Measurements from ENCODE around the gene SPTBN5.

Gene SPTBN5

DNA sequence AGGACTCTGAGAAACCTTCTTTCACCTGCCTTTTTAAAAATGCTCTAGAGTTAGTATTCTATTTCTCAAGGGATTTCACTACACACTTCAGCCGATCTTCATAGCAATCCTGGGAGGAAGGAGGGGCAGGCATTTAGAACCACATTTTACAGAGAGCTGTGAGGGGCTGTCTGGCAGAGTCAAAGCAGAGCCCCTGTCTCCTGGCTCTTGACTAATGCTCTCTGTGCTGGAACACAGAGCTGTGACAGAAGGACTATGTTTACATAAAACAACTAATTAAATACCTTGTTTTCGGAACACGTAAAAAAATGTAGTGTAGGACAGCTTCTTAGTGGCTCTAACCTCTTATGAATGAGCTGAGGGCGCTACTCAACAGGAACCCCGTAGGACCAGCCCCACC lies 7.6 kb upstream of the SPTBN5 start:
- no peak for DNase-seq
- Histone ChIP-seq H3K79me2 (ENCODE audit: low read length) (no peaks in the 10 kb centered on the region), H2AFZ (ENCODE audit: low read length) (no peak overlapping the region), H3K9ac (ENCODE audit: low read length) (no peak overlapping the region), H3K9me3 (replicated peaks; ENCODE audit: insufficient read depth, low read length) (no peaks in the 10 kb centered on the region), H3F3A (ENCODE audit: insufficient read depth, low read length) (no peaks in the 10 kb centered on the region), H3K27me3 (replicated peaks; ENCODE audit: insufficient read depth, low read length) (no peaks in the 10 kb centered on the region), H3K4me1 (ENCODE audit: low read length) (peaks cover 3% of the 10 kb centered on the region; the same call in 1 of the 2 replicates), H3K36me3 (replicated peaks; ENCODE audit: insufficient read depth, low read length) (no peaks in the 10 kb centered on the region), H3K9me2 (replicated peaks; ENCODE audit: insufficient read depth, low read length) (no peaks in the 10 kb centered on the region), H3K27ac (ENCODE audit: low read length) (no peak overlapping the region), H3K4me2 (ENCODE audit: low read depth, low read length) (no peak overlapping the region), H4K20me1 (ENCODE audit: insufficient read depth, low read length) (no peaks in the 10 kb centered on the region), H3K4me3 (ENCODE audit: low read length) (no peak overlapping the region)
- TF ChIP-seq, protein P1, sequence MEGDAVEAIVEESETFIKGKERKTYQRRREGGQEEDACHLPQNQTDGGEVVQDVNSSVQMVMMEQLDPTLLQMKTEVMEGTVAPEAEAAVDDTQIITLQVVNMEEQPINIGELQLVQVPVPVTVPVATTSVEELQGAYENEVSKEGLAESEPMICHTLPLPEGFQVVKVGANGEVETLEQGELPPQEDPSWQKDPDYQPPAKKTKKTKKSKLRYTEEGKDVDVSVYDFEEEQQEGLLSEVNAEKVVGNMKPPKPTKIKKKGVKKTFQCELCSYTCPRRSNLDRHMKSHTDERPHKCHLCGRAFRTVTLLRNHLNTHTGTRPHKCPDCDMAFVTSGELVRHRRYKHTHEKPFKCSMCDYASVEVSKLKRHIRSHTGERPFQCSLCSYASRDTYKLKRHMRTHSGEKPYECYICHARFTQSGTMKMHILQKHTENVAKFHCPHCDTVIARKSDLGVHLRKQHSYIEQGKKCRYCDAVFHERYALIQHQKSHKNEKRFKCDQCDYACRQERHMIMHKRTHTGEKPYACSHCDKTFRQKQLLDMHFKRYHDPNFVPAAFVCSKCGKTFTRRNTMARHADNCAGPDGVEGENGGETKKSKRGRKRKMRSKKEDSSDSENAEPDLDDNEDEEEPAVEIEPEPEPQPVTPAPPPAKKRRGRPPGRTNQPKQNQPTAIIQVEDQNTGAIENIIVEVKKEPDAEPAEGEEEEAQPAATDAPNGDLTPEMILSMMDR (IDR thresholded peaks at IDR 0.05; ENCODE audit: low read length): no peak
- TF ChIP-seq EZH2phosphoT487 (IDR thresholded peaks at IDR 0.05; ENCODE audit: low read length) (no peak), EZH2 (optimal IDR thresholded peaks at IDR 0.05; ENCODE audit: low read depth, low read length) (no peak)

DNA sequence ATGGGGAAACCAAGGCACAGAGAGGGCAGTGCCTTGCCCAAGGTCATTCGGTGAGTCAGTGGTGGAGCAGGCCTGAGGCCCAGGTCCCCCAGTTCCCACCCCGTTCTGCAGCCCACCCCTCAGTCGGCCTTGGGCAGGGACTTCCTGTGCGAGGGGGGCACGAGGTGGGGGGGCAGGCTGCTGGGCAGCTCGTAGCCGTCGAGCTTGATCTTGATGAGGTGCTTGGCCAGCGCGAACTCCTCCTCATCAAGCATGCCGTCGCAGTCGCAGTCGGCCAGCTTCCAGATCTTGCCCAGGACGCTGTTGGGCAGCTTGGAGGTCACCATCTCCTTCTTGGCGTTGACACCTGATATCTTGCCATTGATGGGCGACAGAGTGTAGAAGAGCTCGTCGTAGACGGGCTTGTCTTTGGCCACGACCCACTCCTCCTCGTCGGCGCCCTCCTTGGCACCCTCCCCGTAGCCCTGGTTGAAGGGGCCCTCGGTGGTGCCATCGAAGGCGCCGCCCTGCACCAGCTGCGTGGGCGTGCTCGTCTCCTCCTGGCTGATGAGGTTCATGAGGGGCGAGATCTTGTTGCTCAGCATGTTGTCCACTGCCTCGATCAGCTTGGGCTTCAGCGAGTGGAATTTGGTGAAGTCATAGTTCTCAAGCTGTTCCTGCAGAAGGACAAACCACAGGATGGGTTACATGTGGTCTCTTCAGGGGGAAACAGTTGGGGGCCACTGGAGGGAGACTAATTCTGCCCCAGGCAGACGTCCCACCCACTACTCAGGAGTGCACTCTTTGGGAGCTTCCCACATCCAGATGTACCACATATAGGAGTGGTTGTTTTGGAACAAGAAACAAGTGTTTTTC lies 6.9 kb upstream of the SPTBN5 start:
- H3K9ac ChIP-seq (ENCODE audit: low read length): no peak overlapping the region
- H3K27ac ChIP-seq (ENCODE audit: low read length): no peak overlapping the region

DNA sequence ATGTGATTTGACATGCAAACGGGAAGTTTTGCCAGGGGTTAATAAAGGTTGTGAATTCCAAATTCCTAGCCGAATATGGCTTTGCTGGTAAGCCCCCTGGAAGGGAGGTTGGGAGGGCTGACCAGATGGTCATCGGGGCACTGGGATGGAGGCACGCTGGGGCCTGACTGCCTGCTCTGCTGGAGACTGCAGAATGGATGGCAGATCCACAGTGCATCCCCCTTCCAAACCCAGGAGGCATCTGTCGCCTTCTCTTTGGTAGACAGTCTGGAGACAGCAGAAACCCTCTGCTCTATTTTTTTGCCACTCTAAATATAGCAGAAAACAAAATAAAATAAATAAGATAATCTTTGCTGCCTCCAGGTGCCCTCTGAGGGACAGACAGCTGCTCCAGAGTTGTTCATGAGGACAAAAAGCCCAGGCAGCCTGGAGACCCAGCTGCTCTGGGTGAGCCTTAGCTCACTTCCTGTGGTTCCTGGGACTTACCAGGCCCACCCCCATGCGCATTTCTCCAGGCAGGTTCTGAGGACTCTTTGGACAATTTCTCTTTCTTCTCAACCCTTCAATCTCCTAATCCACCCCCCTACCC lies 6.1 kb upstream of the SPTBN5 start:
- no peak overlapping the region for H3K4me2 ChIP-seq (ENCODE audit: low read depth, low read length)
- no peaks in the 10 kb centered on the region for H4K20me1 ChIP-seq (ENCODE audit: insufficient read depth, low read length)
- no peaks in the 10 kb centered on the region for H3K36me3 ChIP-seq (replicated peaks; ENCODE audit: insufficient read depth, low read length)
- no peak overlapping the region for H3K9ac ChIP-seq (ENCODE audit: low read length)
- H2AFZ ChIP-seq (ENCODE audit: low read length): no peak overlapping the region
- H3K4me3 ChIP-seq (ENCODE audit: low read length): no peak overlapping the region
- no peak for DNase-seq
- H3F3A ChIP-seq (ENCODE audit: insufficient read depth, low read length): no peaks in the 10 kb centered on the region
- TF ChIP-seq EZH2phosphoT487 (IDR thresholded peaks at IDR 0.05; ENCODE audit: low read length): no peak
- TF ChIP-seq EZH2 (optimal IDR thresholded peaks at IDR 0.05; ENCODE audit: low read depth, low read length): no peak
- TF ChIP-seq, protein P1 (IDR thresholded peaks at IDR 0.05; ENCODE audit: low read length): no peak
- peaks cover 3% of the 10 kb centered on the region; the same call in 1 of the 2 replicates for H3K4me1 ChIP-seq (ENCODE audit: low read length)
- H3K9me3 ChIP-seq (replicated peaks; ENCODE audit: insufficient read depth, low read length): no peaks in the 10 kb centered on the region
- no peaks in the 10 kb centered on the region for H3K79me2 ChIP-seq (ENCODE audit: low read length)
- no peaks in the 10 kb centered on the region for H3K9me2 ChIP-seq (replicated peaks; ENCODE audit: insufficient read depth, low read length)
- H3K27ac ChIP-seq (ENCODE audit: low read length): no peak overlapping the region
- no peaks in the 10 kb centered on the region for H3K27me3 ChIP-seq (replicated peaks; ENCODE audit: insufficient read depth, low read length)

More for the DNA sequence above, 6.9 kb upstream of the SPTBN5 start:
- no peaks in the 10 kb centered on the region for H3F3A ChIP-seq (ENCODE audit: insufficient read depth, low read length)
- no peaks in the 10 kb centered on the region for H4K20me1 ChIP-seq (ENCODE audit: insufficient read depth, low read length)
- H3K36me3 ChIP-seq (replicated peaks; ENCODE audit: insufficient read depth, low read length): no peaks in the 10 kb centered on the region
- TF ChIP-seq, protein P1 (IDR thresholded peaks at IDR 0.05; ENCODE audit: low read length): no peak
- TF ChIP-seq EZH2 (optimal IDR thresholded peaks at IDR 0.05; ENCODE audit: low read depth, low read length) (no peak), EZH2phosphoT487 (IDR thresholded peaks at IDR 0.05; ENCODE audit: low read length) (no peak)
- no peaks in the 10 kb centered on the region for H3K9me2 ChIP-seq (replicated peaks; ENCODE audit: insufficient read depth, low read length)
- H3K9me3 ChIP-seq (replicated peaks; ENCODE audit: insufficient read depth, low read length): no peaks in the 10 kb centered on the region
- H3K4me2 ChIP-seq (ENCODE audit: low read depth, low read length): no peak overlapping the region
- no peaks in the 10 kb centered on the region for H3K27me3 ChIP-seq (replicated peaks; ENCODE audit: insufficient read depth, low read length)
- no peak for DNase-seq
- H3K79me2 ChIP-seq (ENCODE audit: low read length): no peaks in the 10 kb centered on the region
- no peak overlapping the region for H2AFZ ChIP-seq (ENCODE audit: low read length)
- peaks cover 3% of the 10 kb centered on the region; the same call in 1 of the 2 replicates for H3K4me1 ChIP-seq (ENCODE audit: low read length)
- H3K4me3 ChIP-seq (ENCODE audit: low read length): no peak overlapping the region

All from MM.1S (cell line).